H1 (cell line): Measurements from ENCODE around the gene PIP4K2C. TPM values are rescaled to one million over a fixed set of nuclear protein-coding genes. Genes with fewer than 3 reads are reported as not detected.

ENCODE experiments used
- CTCF ChIA-PET: fragments of 300-600 bp; sonication (Branson Sonifier 250); formaldehyde crosslinking; loops from one replicate; lab custom pipeline; 2021; ENCODE audit not compliant: partially characterized antibody; lab: Charles Lee
- POLR2A ChIA-PET: fragments of 300-600 bp; sonication (Branson Sonifier 250); formaldehyde crosslinking; loops from one replicate; lab custom pipeline; 2021; ENCODE audit warnings: inconsistent platforms; ENCODE audit not compliant: partially characterized antibody; lab: Charles Lee
- DNase-seq, 2 experiments: peaks; one replicate each; pipeline versions ENCODE4 v3.0.0 to v3.0.0-alpha.2; 2010 to 2022; ENCODE audit warnings: low spot score in 2 of 2, low read depth in 1 of 2, mixed read lengths in 1 of 2
- FAIRE-seq: peaks from 2 replicates; lab custom pipeline; 2011; peaks lifted over from hg19 to GRCh38; lab: Jason Lieb, UNC
- H2AFZ ChIP-seq: 2 replicates; pipeline ENCODE4 v1.8.1; 2012; ENCODE audit warnings: low read length, inconsistent platforms
- H2AK5ac ChIP-seq: 2 replicates; pipeline ENCODE4 v1.6.1; 2013; ENCODE audit warnings: low read depth, low read length
- H2BK120ac ChIP-seq: replicated peaks from 2 replicates; pipeline ENCODE3; 2013; ENCODE audit warnings: low read depth, low read length, inconsistent platforms
- H2BK12ac ChIP-seq: 2 replicates; pipeline ENCODE4 v1.6.1; 2013; ENCODE audit warnings: low read depth, low read length
- H2BK15ac ChIP-seq: 2 replicates; pipeline ENCODE4 v1.6.1; 2013; ENCODE audit warnings: low read length
- H2BK20ac ChIP-seq: 2 replicates; pipeline ENCODE4 v1.6.1; 2013; ENCODE audit warnings: low read length
- H2BK5ac ChIP-seq: 2 replicates; pipeline ENCODE4 v1.6.1; 2013; ENCODE audit warnings: low read depth, low read length
- H3K14ac ChIP-seq: 2 replicates; pipeline ENCODE4 v1.6.1; 2013; ENCODE audit warnings: inconsistent platforms; ENCODE audit not compliant: insufficient read length
- H3K18ac ChIP-seq: 2 replicates; pipeline ENCODE4 v1.6.1; 2013; ENCODE audit warnings: low read length; ENCODE audit errors: extremely low read depth
- H3K23ac ChIP-seq: 2 replicates; pipeline ENCODE4 v1.6.1; 2013; ENCODE audit warnings: inconsistent platforms; ENCODE audit not compliant: insufficient read length
- H3K23me2 ChIP-seq: 2 replicates; pipeline ENCODE4 v1.6.1; 2013; ENCODE audit warnings: low read depth, low read length
- H3K27ac ChIP-seq: 2 replicates; pipeline ENCODE4 v1.6.1; 2011; ENCODE audit warnings: low read depth, low read length, inconsistent platforms
- H3K27me3 ChIP-seq, 4 experiments: replicated peaks in 1 of 4; 1 replicate in 1 of 4; 2 replicates in 3 of 4; pipeline versions ENCODE4 v1.6.1 to v1.8.1; 2011 to 2013; ENCODE audit warnings: low read length in 3 of 4, mild to moderate bottlenecking in 3 of 4, inconsistent platforms in 2 of 4, mixed read lengths in 2 of 4, moderate library complexity in 1 of 4; ENCODE audit not compliant: control insufficient read depth in 3 of 4, insufficient read depth in 3 of 4; ENCODE audit errors: extremely low read depth in 1 of 4
- H3K36me3 ChIP-seq, 4 experiments: 2 replicates each; pipeline versions ENCODE4 v1.6.1 to v1.8.1; 2011 to 2013; ENCODE audit warnings: mild to moderate bottlenecking in 4 of 4, low read length in 3 of 4, moderate library complexity in 2 of 4, control low read depth in 1 of 4, inconsistent platforms in 1 of 4; ENCODE audit not compliant: insufficient read depth in 4 of 4, control insufficient read depth in 2 of 4
- H3K4ac ChIP-seq: replicated peaks from 2 replicates; pipeline ENCODE3; 2013; ENCODE audit warnings: low read length, low read depth, mixed read lengths, inconsistent platforms; ENCODE audit not compliant: insufficient read length
- H3K4me1 ChIP-seq, 4 experiments: replicated peaks in 1 of 4; 1 replicate in 1 of 4; 2 replicates in 3 of 4; pipeline versions ENCODE4 v1.6.1 to v1.8.1; 2011 to 2013; ENCODE audit warnings: low read length in 3 of 4, inconsistent platforms in 2 of 4, mixed read lengths in 1 of 4; ENCODE audit not compliant: insufficient read depth in 4 of 4, control insufficient read depth in 3 of 4
- H3K4me2 ChIP-seq, 2 experiments: 2 replicates each; pipeline versions ENCODE4 v1.6.1 to v1.8.1; 2011 to 2013; ENCODE audit warnings: low read depth in 2 of 2, low read length in 2 of 2, control low read depth in 1 of 2, inconsistent platforms in 1 of 2, mild to moderate bottlenecking in 1 of 2; ENCODE audit not compliant: insufficient read depth in 1 of 2
- H3K4me3 ChIP-seq, 4 experiments: fragments of 200-600, 300-600 bp in 1 of 4; sonication (generic), shearing (Covaris generic), sonication (Bioruptor Twin) in 1 of 4; 2 replicates each; pipeline versions ENCODE4 v1.5.1 to v1.8.1; 2011 to 2016; ENCODE audit warnings: low read length in 4 of 4, low read depth in 3 of 4, control low read depth in 2 of 4, inconsistent platforms in 2 of 4, mild to moderate bottlenecking in 2 of 4, mixed read lengths in 1 of 4, moderate library complexity in 1 of 4; ENCODE audit not compliant: insufficient read depth in 2 of 4; ENCODE audit errors: extremely low read depth in 1 of 4
- H3K56ac ChIP-seq: replicated peaks from 2 replicates; pipeline ENCODE3; 2013; ENCODE audit warnings: low read depth, mild to moderate bottlenecking, mixed read lengths, low read length, inconsistent platforms; ENCODE audit not compliant: insufficient read length
- H3K79me1 ChIP-seq: 2 replicates; pipeline ENCODE4 v1.6.1; 2013; ENCODE audit warnings: low read depth, low read length, control low read depth
- H3K79me2 ChIP-seq, 2 experiments: 2 replicates each; pipeline versions ENCODE4 v1.6.1 to v1.8.1; 2012 to 2013; ENCODE audit warnings: low read length in 2 of 2, mild to moderate bottlenecking in 2 of 2, inconsistent platforms in 1 of 2; ENCODE audit not compliant: insufficient read depth in 2 of 2, control insufficient read depth in 1 of 2
- H3K9ac ChIP-seq, 4 experiments: replicated peaks in 1 of 4; 1 replicate in 1 of 4; 2 replicates in 3 of 4; pipeline versions ENCODE4 v1.6.1 to v1.8.1; 2011 to 2013; ENCODE audit warnings: low read depth in 3 of 4, low read length in 3 of 4, control low read depth in 2 of 4, mild to moderate bottlenecking in 2 of 4, moderate library complexity in 2 of 4, inconsistent platforms in 1 of 4; ENCODE audit errors: extremely low read depth in 1 of 4
- H3K9me3 ChIP-seq, 2 experiments: 2 replicates each; pipeline versions ENCODE4 v1.6.1 to v1.8.1; 2012 to 2013; ENCODE audit warnings: mild to moderate bottlenecking in 2 of 2, moderate library complexity in 2 of 2, control low read depth in 1 of 2, inconsistent platforms in 1 of 2, low read depth in 1 of 2, low read length in 1 of 2, mixed read lengths in 1 of 2; ENCODE audit not compliant: insufficient read depth in 2 of 2
- H4K20me1 ChIP-seq, 2 experiments: replicated peaks in 1 of 2; 2 replicates each; pipeline versions ENCODE3 to v1.8.1; 2011 to 2013; ENCODE audit warnings: inconsistent platforms in 2 of 2, low read length in 2 of 2, mild to moderate bottlenecking in 1 of 2; ENCODE audit not compliant: insufficient read depth in 2 of 2, control insufficient read depth in 1 of 2
- H4K5ac ChIP-seq: 2 replicates; pipeline ENCODE4 v1.6.1; 2013; ENCODE audit warnings: low read length, low read depth, mixed read lengths, inconsistent platforms; ENCODE audit not compliant: insufficient read length
- H4K8ac ChIP-seq: 2 replicates; pipeline ENCODE4 v1.8.0; 2013; ENCODE audit warnings: mild to moderate bottlenecking, moderate library complexity, low read length, inconsistent platforms; ENCODE audit not compliant: insufficient read depth; ENCODE audit errors: extremely low read depth
- H4K91ac ChIP-seq: replicated peaks from 2 replicates; pipeline ENCODE3; 2013; ENCODE audit warnings: low read length, mixed read lengths, inconsistent platforms; ENCODE audit not compliant: insufficient read length
- ATF2 ChIP-seq: IDR thresholded peaks from 2 replicates; pipeline ENCODE4 v1.6.1; 2012; ENCODE audit warnings: low read length, inconsistent platforms
- CREB1 ChIP-seq: IDR thresholded peaks from 2 replicates; pipeline ENCODE4 v1.6.1; 2012; ENCODE audit warnings: inconsistent platforms
- CTCF ChIP-seq, 3 experiments: IDR thresholded peaks; 1 replicate in 2 of 3; 2 replicates in 1 of 3; pipeline versions ENCODE4 v1.5.1 to v1.6.1; 2011; ENCODE audit warnings: low read length in 3 of 3, mild to moderate bottlenecking in 3 of 3, inconsistent platforms in 2 of 3, low read depth in 1 of 3, moderate library complexity in 1 of 3; ENCODE audit not compliant: insufficient read depth in 1 of 3; ENCODE audit errors: control extremely low read depth in 1 of 3
- JUN ChIP-seq: IDR thresholded peaks from 2 replicates; pipeline ENCODE4 v1.6.1; 2011; ENCODE audit warnings: low read depth, mild to moderate bottlenecking, improper control_type of control experiment, low read length
- KDM5A ChIP-seq: fragments of 200-600 bp; IDR thresholded peaks from 2 replicates; pipeline ENCODE4 v1.7.1; 2012; ENCODE audit warnings: mild to moderate bottlenecking, low read length, inconsistent platforms, mixed read lengths
- MAFK ChIP-seq: IDR thresholded peaks from 2 replicates; pipeline ENCODE4 v1.6.1; 2012; ENCODE audit warnings: low read depth, mild to moderate bottlenecking, improper control_type of control experiment, low read length
- POU5F1 ChIP-seq: IDR thresholded peaks from 2 replicates; pipeline ENCODE4 v1.6.1; 2011; ENCODE audit warnings: low read depth, mild to moderate bottlenecking, low read length, moderate library complexity
- RBBP5 ChIP-seq: IDR thresholded peaks from 2 replicates; pipeline ENCODE4 v1.7.1; 2012; ENCODE audit warnings: low read depth, mild to moderate bottlenecking, inconsistent platforms, low read length, moderate library complexity, borderline replicate concordance
- TAF7 ChIP-seq: optimal IDR thresholded peaks from 2 replicates; pipeline ENCODE3; 2011; ENCODE audit warnings: low read depth, mild to moderate bottlenecking, inconsistent platforms, low read length, moderate library complexity, borderline replicate concordance
- ZNF274 ChIP-seq: IDR thresholded peaks from 2 replicates; pipeline ENCODE4 v1.7.0; 2012; ENCODE audit warnings: low read length, borderline replicate concordance; ENCODE audit errors: extremely low read depth
- whole genome bisulfite sequencing, 2 experiments: shearing (Covaris generic) in 1 of 2; methylation state at CpG; one replicate each; pipeline versions ENCODE4 v1.1.6 to v1.1.7; 2013 to 2015; ENCODE audit warnings: low lambda C conversion rate in 2 of 2, mixed read lengths in 2 of 2, inconsistent platforms in 1 of 2, low coverage in 1 of 2, missing lambda C conversion rate in 1 of 2; ENCODE audit not compliant: insufficient replicate concordance in 2 of 2, insufficient coverage in 1 of 2, insufficient read length in 1 of 2; ENCODE audit errors: extremely low coverage in 1 of 2, missing lambda C conversion rate in 1 of 2; 5-methylcytosine and 5-hydroxymethylcytosine counted together
- polyA plus RNA-seq, 7 experiments: library from polyadenylated mRNA; depleted of rRNA in 3 of 7; stranded (reverse) in 5 of 7; unstranded in 2 of 7; fragments of >200 nt in 5 of 7; fragments of 200-250 nt in 2 of 7; gene quantifications; 1 replicate in 5 of 7; 2 replicates in 1 of 7; 4 replicates in 1 of 7; pipeline versions ENCODE4 v1.2.1 to v1.2.3, GENCODE V29; 2011 to 2013; ENCODE audit warnings: missing spikeins in 2 of 7, mixed read lengths in 2 of 7
- total RNA-seq: library from RNA; stranded (reverse); fragmentation: NEBNext Ultra II Directional; extraction: Animal tissue kit (Norgen Biotek cat#: 25700); gene quantifications from 2 replicates; pipeline ENCODE4 v1.2.1, GENCODE V29; 2021

The PIP4K2C gene
- total and polyA plus RNA-seq, 2 of the 8 experiments (the other 6 are each of a cell fraction or from before 2014, with no cell fraction given), result 25.0 to 27.1 TPM

- H3K23me2 ChIP-seq, result peaks cover 12% of the 10 kb centered on the region
- H3K18ac ChIP-seq, result no peak overlapping the region
- no peaks in the 10 kb centered on the region; a peak in 1 of 8 replicates for H3K36me3 ChIP-seq
- H2BK20ac ChIP-seq, result no peak overlapping the region
- H2BK120ac ChIP-seq, result no peak overlapping the region
- H2AK5ac ChIP-seq, result no peak overlapping the region
- H4K5ac ChIP-seq, result no peak overlapping the region
- H3K4me1 ChIP-seq, result peaks cover 2 to 16% (median 8%) of the 10 kb centered on the region in 4 experiments; a peak in 6 of 7 replicates
- no peak overlapping the region for H3K4me2 ChIP-seq
- no peak overlapping the region for H3K56ac ChIP-seq
- no peak overlapping the region for H2AFZ ChIP-seq
- H3K27me3 ChIP-seq, result no peaks in the 10 kb centered on the region
- peaks cover 7 to 9% of the 10 kb centered on the region in 2 experiments for H4K20me1 ChIP-seq
- H4K8ac ChIP-seq, result no peak overlapping the region
- DNase-seq, result no peak
- no peak for FAIRE-seq
- H3K79me2 ChIP-seq, result peaks cover 0 to 38% of the 10 kb centered on the region in 2 experiments; a peak in 2 of 4 replicates
- no peak overlapping the region for H4K91ac ChIP-seq
- no peak overlapping the region for H2BK12ac ChIP-seq
- no peak overlapping the region for H2BK5ac ChIP-seq
- ChIA-PET POLR2A (interaction anchor here (0.7 to 2.5 kb wide), 3 partner anchors 14 to 26 kb away, joined by 3 to 6 read pairs (median 3); no protein-coding TSS in a partner anchor), CTCF (interaction anchor here (0.7 to 1.4 kb wide), 4 partner anchors 19 to 341 kb away, joined by 3 to 4 read pairs (median 3); no protein-coding TSS in a partner anchor)
- H3K23ac ChIP-seq, result no peak overlapping the region
- no peak overlapping the region for H3K14ac ChIP-seq
- H2BK15ac ChIP-seq, result no peak overlapping the region
- 90% methylated on average over 2 of the region's 2 CpGs; no CpG with 5 or more reads in 1 of the 2 experiments for WGBS, 2 experiments
- H3K9ac ChIP-seq, result no peak overlapping the region
- H3K27ac ChIP-seq, result no peak overlapping the region
- H3K9me3 ChIP-seq, result no peaks in the 10 kb centered on the region
- H3K4ac ChIP-seq, result no peak overlapping the region
- H3K79me1 ChIP-seq, result peaks cover 10% of the 10 kb centered on the region
- no peak overlapping the region for H3K4me3 ChIP-seq
- no peak for TF ChIP-seq POU5F1
- TF ChIP-seq ATF2, result no peak
- TF ChIP-seq CTCF (IDR thresholded peaks at IDR 0.05; ENCODE audit: control extremely low read depth in 1 of 3, insufficient read depth in 1 of 3, low read depth in 1 of 3, low read length in 3 of 3), result no peak
- no peak for TF ChIP-seq ZNF274
- TF ChIP-seq JUN, result no peak
- no peak for TF ChIP-seq CREB1
- TF ChIP-seq KDM5A, result no peak
- TF ChIP-seq TAF7, result no peak
- TF ChIP-seq MAFK, result no peak
- no peak for TF ChIP-seq RBBP5
Measured at GRCh38 chr12:57554453-57554852, 36.5 kb upstream of the PIP4K2C start.
